GM21515 (cell line): Measurements from ENCODE around the gene METRN.

Experiments used
- ATAC-seq: cut with Tn5 transposase; IDR thresholded peaks from one replicate; pipeline ENCODE4 v1.9.1; 2021; ENCODE audit not compliant: unreplicated experiment

METRN gene

GRCh38 chr16:722835-723633 lies 8.1 kb downstream of the METRN start:
- ATAC-seq: no peak

GRCh38 chr16:723695-724094 lies 8.8 kb downstream of the METRN start:
- ATAC-seq: no peak

GRCh38 chr16:724188-725040 lies 9.5 kb downstream of the METRN start:
- ATAC-seq: no peak

GRCh38 chr16:725041-725376 lies 10.1 kb downstream of the METRN start:
- ATAC-seq: no peak

GRCh38 chr16:725463-726187 lies 10.7 kb downstream of the METRN start:
- ATAC-seq: no peak

GRCh38 chr16:726188-726437 lies 11.2 kb downstream of the METRN start:
- no peak for ATAC-seq

GRCh38 chr16:726438-727290 lies 11.7 kb downstream of the METRN start, which contains the start of the genes CCDC78 and HAGHL:
Gene CCDC78, minus strand, starts transcription at chr16:726443. Its CDS starts 76 bp downstream, at chr16:726367.
Gene HAGHL, plus strand, starts transcription at chr16:727106. Its CDS starts 404 bp downstream, at chr16:727510.
- no peak for ATAC-seq

- no peak for ATAC-seq
Observed at GRCh38 chr16:727291-727977, 12.5 kb downstream of the METRN start.

GRCh38 chr16:728131-728889 lies 13.4 kb downstream of the METRN start:
- no peak for ATAC-seq

- ATAC-seq: no peak
Observed at GRCh38 chr16:728890-729744, 14.2 kb downstream of the METRN start.

GRCh38 chr16:729768-730665 lies 15.1 kb downstream of the METRN start:
- ATAC-seq: no peak

GRCh38 chr16:730666-731509 lies 16.0 kb downstream of the METRN start:
- ATAC-seq: no peak

- no peak for ATAC-seq
Observed at GRCh38 chr16:732332-732731, 17.4 kb downstream of the METRN start.

GRCh38 chr16:732936-733335 lies 18.0 kb downstream of the METRN start:
- ATAC-seq: no peak

- ATAC-seq: no peak
Observed at GRCh38 chr16:733382-734207, 18.7 kb downstream of the METRN start.
